Mesothelial cell of epicardium (in vitro differentiated cells): ENCODE data around the gene MOK. TPM values are rescaled to one million over a fixed set of nuclear protein-coding genes. Genes with fewer than 3 reads are reported as not detected.

Experiments used
- DNase-seq, 2 experiments: peaks; one replicate each; pipeline ENCODE4 v3.0.0; 2021; ENCODE audit warnings: low spot score in 2 of 2; ENCODE audit not compliant: unreplicated experiment in 2 of 2
- H3K27ac Mint-ChIP-seq: 2 replicates; pipeline ENCODE4 v1.8.0; 2021; ENCODE audit warnings: mixed read lengths
- H3K27me3 Mint-ChIP-seq: 2 replicates; pipeline ENCODE4 v1.8.0; 2021; ENCODE audit warnings: low read depth, mixed read lengths
- H3K36me3 Mint-ChIP-seq: 2 replicates; pipeline ENCODE4 v1.8.0; 2021; ENCODE audit warnings: mixed read lengths
- H3K4me1 Mint-ChIP-seq: 2 replicates; pipeline ENCODE4 v1.8.0; 2021; ENCODE audit warnings: mixed read lengths
- H3K4me3 Mint-ChIP-seq: 2 replicates; pipeline ENCODE4 v1.8.0; 2021; ENCODE audit warnings: mild to moderate bottlenecking, moderate library complexity, mixed read lengths
- H3K9me3 Mint-ChIP-seq: 2 replicates; pipeline ENCODE4 v1.8.0; 2021; ENCODE audit warnings: mixed read lengths
- CTCF ChIP-seq: fragments of 200-600 bp; sonication (generic); IDR thresholded peaks from one replicate; pipeline ENCODE4 v1.5.0; 2021; ENCODE audit warnings: antibody characterized with exemption; ENCODE audit not compliant: unreplicated experiment
- total RNA-seq: library from RNA; stranded (reverse); gene quantifications from 3 replicates; pipeline ENCODE4 v1.2.1, GENCODE V29; 2021

MOK gene
- total RNA-seq, 1 donor from 2014 or later, result 34.9 TPM

- Mint-ChIP-seq H3K9me3 (no peaks in the 10 kb centered on the region), H3K36me3 (peaks cover 7% of the 10 kb centered on the region), H3K4me3 (no peak overlapping the region), H3K4me1 (peaks cover 1% of the 10 kb centered on the region), H3K27ac (no peak overlapping the region), H3K27me3 (no peaks in the 10 kb centered on the region)
- no peak for TF ChIP-seq CTCF
- DNase-seq, result no peak
Observed at GRCh38 chr14:102232348-102232625, 72.7 kb downstream of the MOK start.

GRCh38 chr14:102231476-102232347 is 73.3 kb downstream of the MOK start:
- peaks cover 7% of the 10 kb centered on the region for H3K36me3 Mint-ChIP-seq
- no peak for TF ChIP-seq CTCF
- H3K4me1 Mint-ChIP-seq, result peaks cover 1% of the 10 kb centered on the region
- DNase-seq, result no peak
- no peak overlapping the region for H3K27ac Mint-ChIP-seq
- no peaks in the 10 kb centered on the region for H3K9me3 Mint-ChIP-seq
- H3K4me3 Mint-ChIP-seq, result no peak overlapping the region
- no peaks in the 10 kb centered on the region for H3K27me3 Mint-ChIP-seq

GRCh38 chr14:102230481-102231210 is 74.3 kb downstream of the MOK start:
- TF ChIP-seq CTCF, result no peak
- Mint-ChIP-seq H3K27ac (no peak overlapping the region), H3K27me3 (no peaks in the 10 kb centered on the region), H3K4me1 (peaks cover 1% of the 10 kb centered on the region), H3K4me3 (no peak overlapping the region), H3K9me3 (no peaks in the 10 kb centered on the region), H3K36me3 (peaks cover 10% of the 10 kb centered on the region)
- DNase-seq, result no peak

GRCh38 chr14:102229739-102230092 is 75.2 kb downstream of the MOK start:
- no peak for TF ChIP-seq CTCF
- no peaks in the 10 kb centered on the region for H3K9me3 Mint-ChIP-seq
- no peak for DNase-seq
- H3K4me1 Mint-ChIP-seq, result peaks cover 1% of the 10 kb centered on the region
- H3K36me3 Mint-ChIP-seq, result peaks cover 15% of the 10 kb centered on the region
- H3K27ac Mint-ChIP-seq, result no peak overlapping the region
- no peak overlapping the region for H3K4me3 Mint-ChIP-seq
- no peaks in the 10 kb centered on the region for H3K27me3 Mint-ChIP-seq

- H3K4me3 Mint-ChIP-seq, result no peak overlapping the region
- no peaks in the 10 kb centered on the region for H3K27me3 Mint-ChIP-seq
- H3K27ac Mint-ChIP-seq, result no peak overlapping the region
- peaks cover 1% of the 10 kb centered on the region for H3K4me1 Mint-ChIP-seq
- TF ChIP-seq CTCF, result no peak
- no peaks in the 10 kb centered on the region for H3K9me3 Mint-ChIP-seq
- DNase-seq, result no peak
- peaks cover 19% of the 10 kb centered on the region for H3K36me3 Mint-ChIP-seq
Observed at GRCh38 chr14:102229071-102229738, 75.8 kb downstream of the MOK start.
